ENCODE data around the gene CREM.

Gene CREM

GRCh38 chr10:35224045-35224740, 97.5 kb downstream of the CREM start:
- no peak for DNase-seq

GRCh38 chr10:35225204-35225603, 98.6 kb downstream of the CREM start:
- DNase-seq: no peak

- DNase-seq: no peak
Measured at GRCh38 chr10:35226507-35226906, 99.9 kb downstream of the CREM start.

- no peak for DNase-seq
Measured at GRCh38 chr10:35228058-35228457, 101.4 kb downstream of the CREM start.

- no peak for DNase-seq
Measured at GRCh38 chr10:35231646-35232045, 105.0 kb downstream of the CREM start.

- DNase-seq: no peak
Measured at GRCh38 chr10:35232527-35232926, 105.9 kb downstream of the CREM start.

- no peak for DNase-seq
Measured at GRCh38 chr10:35234073-35234472, 107.4 kb downstream of the CREM start.

GRCh38 chr10:35236739-35237138, 110.1 kb downstream of the CREM start:
- no peak for DNase-seq

- DNase-seq: no peak
Measured at GRCh38 chr10:35237766-35238512, 111.3 kb downstream of the CREM start.

- DNase-seq: no peak
Measured at GRCh38 chr10:35244549-35244948, 117.9 kb downstream of the CREM start.

GRCh38 chr10:35246770-35247343, 120.2 kb downstream of the CREM start:
- DNase-seq: no peak

GRCh38 chr10:35251373-35252100, 124.9 kb downstream of the CREM start:
- DNase-seq: no peak

GRCh38 chr10:35257057-35257983, 130.7 kb downstream of the CREM start:
- no peak for DNase-seq

- no peak for DNase-seq
Measured at GRCh38 chr10:35259769-35260397, 133.2 kb downstream of the CREM start.

- no peak for DNase-seq
Measured at GRCh38 chr10:35262436-35262835, 135.8 kb downstream of the CREM start.
